HG03159 (cell line): ENCODE measurements around the gene EVA1B.

Source experiments
- ATAC-seq: cut with Tn5 transposase; IDR thresholded peaks from one replicate; pipeline ENCODE4 v1.9.1; 2021; ENCODE audit warnings: mild to moderate bottlenecking, moderate library complexity; ENCODE audit not compliant: unreplicated experiment

EVA1B gene

GRCh38 chr1:36320767-36321118 is 2.7 kb downstream of the EVA1B start:
- ATAC-seq = no peak

- no peak for ATAC-seq
Measured at GRCh38 chr1:36320291-36320761, 3.1 kb downstream of the EVA1B start.

GRCh38 chr1:36309397-36309796 is 14.0 kb downstream of the EVA1B start:
- ATAC-seq = no peak

- ATAC-seq = no peak
Measured at GRCh38 chr1:36307601-36308330, 15.7 kb downstream of the EVA1B start.

GRCh38 chr1:36306902-36307456 is 16.5 kb downstream of the EVA1B start:
- ATAC-seq = peak; percentile 97

GRCh38 chr1:36306210-36306901 is 17.1 kb downstream of the EVA1B start, which contains the start of gene SH3D21:
TSS of gene SH3D21 (plus strand) at chr1:36306368. CDS start at chr1:36306421, 53 bp downstream.
- ATAC-seq = peak; percentile 24

- no peak for ATAC-seq
Measured at GRCh38 chr1:36305915-36306209, 17.6 kb downstream of the EVA1B start.

- no peak for ATAC-seq
Measured at GRCh38 chr1:36304970-36305914, 18.2 kb downstream of the EVA1B start.

GRCh38 chr1:36304521-36304920 is 18.9 kb downstream of the EVA1B start:
- ATAC-seq = no peak

GRCh38 chr1:36303650-36304360 is 19.6 kb downstream of the EVA1B start:
- no peak for ATAC-seq

GRCh38 chr1:36303244-36303643 is 20.2 kb downstream of the EVA1B start:
- no peak for ATAC-seq

- no peak for ATAC-seq
Measured at GRCh38 chr1:36301220-36301619, 22.2 kb downstream of the EVA1B start.

- ATAC-seq = no peak
Measured at GRCh38 chr1:36300526-36300925, 22.9 kb downstream of the EVA1B start.

GRCh38 chr1:36298640-36299039 is 24.8 kb downstream of the EVA1B start:
- ATAC-seq = no peak

GRCh38 chr1:36297062-36297461 is 26.4 kb downstream of the EVA1B start:
- no peak for ATAC-seq

- ATAC-seq = no peak
Measured at GRCh38 chr1:36295390-36295789, 28.1 kb downstream of the EVA1B start.

GRCh38 chr1:36287595-36287994 is 35.9 kb downstream of the EVA1B start:
- ATAC-seq = no peak

- ATAC-seq = no peak
Measured at GRCh38 chr1:36286802-36287201, 36.6 kb downstream of the EVA1B start.

GRCh38 chr1:36285443-36286101 is 37.9 kb downstream of the EVA1B start:
- ATAC-seq = no peak

- ATAC-seq = no peak
Measured at GRCh38 chr1:36284517-36284916, 38.9 kb downstream of the EVA1B start.
